ENCODE results near the gene LVRN.

GRCh38 chr5:115941051-115941675 lies 21.1 kb upstream of the LVRN start:
- TF ChIP-seq CTCF (IDR thresholded peaks at IDR 0.05): no peak
- TF ChIP-seq POLR2A (IDR thresholded peaks at IDR 0.05): no peak
